Transverse colon (tissue), 4 donors: Measurements from ENCODE around the gene TRMT112. TPM values are rescaled to one million over a fixed set of nuclear protein-coding genes. Genes with fewer than 3 reads are reported as not detected.

Experiments used
- DNase-seq: peaks from one replicate; pipeline ENCODE4 v3.0.0-alpha.2; 2019
- H3K27ac ChIP-seq, 4 donors: fragments of 200-600 bp; sonication (generic); 2 replicates each; pipeline ENCODE4 v1.5.1; 2016 to 2018; ENCODE audit warnings: inconsistent platforms in 4 of 4
- H3K27me3 ChIP-seq: fragments of 200-600 bp; sonication (generic); 2 replicates; pipeline ENCODE4 v1.5.1; 2017; ENCODE audit warnings: inconsistent platforms
- H3K36me3 ChIP-seq, 4 donors: fragments of 200-600 bp; sonication (generic); 2 replicates each; pipeline ENCODE4 v1.5.1; 2017 to 2019; ENCODE audit warnings: inconsistent platforms in 4 of 4
- H3K4me1 ChIP-seq, 4 donors: fragments of 200-600 bp; sonication (generic); 2 replicates each; pipeline ENCODE4 v1.5.1; 2017 to 2020; ENCODE audit warnings: inconsistent platforms in 4 of 4
- H3K4me3 ChIP-seq, 4 donors: fragments of 200-600 bp; sonication (generic); 1 replicate in 1 of 4; 2 replicates in 3 of 4; pipeline versions ENCODE4 v1.5.1 to v1.6.1; 2017 to 2019; ENCODE audit warnings: inconsistent platforms in 4 of 4
- H3K9me3 ChIP-seq, 2 donors: fragments of 200-600 bp; sonication (generic); 2 replicates each; pipeline ENCODE4 v1.5.1; 2017 to 2019; ENCODE audit warnings: inconsistent platforms in 2 of 2
- CTCF ChIP-seq, 5 experiments: fragments of 200-600 bp in 3 of 5; fragments of 450-650 bp in 2 of 5; sonication (generic) in 3 of 5; IDR thresholded peaks; 1 replicate in 2 of 5; 2 replicates in 3 of 5; pipeline ENCODE4 v1.5.1; 2016 to 2017; ENCODE audit warnings: antibody characterized with exemption in 5 of 5, inconsistent platforms in 3 of 5, mild to moderate bottlenecking in 2 of 5, moderate library complexity in 1 of 5
- EP300 ChIP-seq: sonication (generic); formaldehyde crosslinking; IDR thresholded peaks from one replicate; pipeline ENCODE4 v1.6.1; 2017; ENCODE audit warnings: antibody characterized with exemption, low read depth
- POLR2A ChIP-seq: fragments of 450-650 bp; IDR thresholded peaks from one replicate; pipeline ENCODE4 v1.6.1; 2016; ENCODE audit warnings: antibody characterized with exemption, mild to moderate bottlenecking, moderate library complexity
- POLR2AphosphoS5 ChIP-seq, 3 donors: sonication (generic); formaldehyde crosslinking; IDR thresholded peaks; one replicate each; pipeline ENCODE4 v1.6.1; 2016; ENCODE audit warnings: antibody characterized with exemption in 3 of 3
- WGBS, 2 donors: methylation state at CpG; one replicate each; pipeline ENCODE4 v1.1.5; 2018; ENCODE audit warnings: low coverage in 1 of 2; 5-methylcytosine and 5-hydroxymethylcytosine counted together
- in situ Hi-C, 4 donors: fragments of 200-750 bp; cut with MboI; loops; one replicate each; pipeline versions ENCODE4 v1.15.0 to v1.15.1; 2017; ENCODE audit warnings: low sequenced_read_pairs in 3 of 4, low pct_ligation_motif_present in 1 of 4, low pct_unique_long_range_greater_than_20kb in 1 of 4
- intact Hi-C: fragments of 100-400 bp; cut with DNase I; formaldehyde crosslinking; loops from one replicate; pipeline ENCODE4 v1.15.1; 2023; ENCODE audit warnings: low total_unique reads
- total RNA-seq, 4 donors: library from RNA; depleted of rRNA; stranded (reverse); fragments of >200 nt; gene quantifications; one replicate each; pipeline ENCODE4 v1.1.0, GENCODE V29; 2016

TRMT112 gene
- total RNA-seq, 4 donors from 2014 or later, result 59.1 to 99.9 (median 82.7) TPM

- peak overlapping the region; percentile 76 to 84 (median 82) for H3K27ac ChIP-seq
- H3K4me1 ChIP-seq, result peaks cover 7 to 31% (median 24%) of the 10 kb centered on the region in 4 donors
- WGBS, 2 donors, result 68 to 80% methylated on average over 2 to 28 of the region's 29 CpGs
- TF ChIP-seq CTCF (IDR thresholded peaks at IDR 0.05) (no peak), EP300 (no peak), POLR2A (no peak), POLR2AphosphoS5 (IDR thresholded peaks at IDR 0.05) (no peak)
- DNase-seq, result no peak
- H3K36me3 ChIP-seq, result no peaks in the 10 kb centered on the region
- in situ Hi-C loops (no loop called here), intact Hi-C loops (no loop called here)
- H3K4me3 ChIP-seq, result peak overlapping the region in 3 of 4 donors; percentile 12 to 42 (median 22)
- no peaks in the 10 kb centered on the region for H3K9me3 ChIP-seq
- no peaks in the 10 kb centered on the region for H3K27me3 ChIP-seq
These were observed 25.7 kb upstream of the TRMT112 start for GRCh38 chr11:64342869-64343745.

- H3K27ac ChIP-seq, result peak overlapping the region; percentile 76 to 84 (median 82)
- H3K27me3 ChIP-seq, result no peaks in the 10 kb centered on the region
- H3K4me1 ChIP-seq, result peaks cover 7 to 31% (median 24%) of the 10 kb centered on the region in 4 donors
- no peaks in the 10 kb centered on the region for H3K36me3 ChIP-seq
- intact Hi-C loops, result no loop called here
- WGBS, 2 donors, result 19% methylated on average over 47 of the region's 55 CpGs; no CpG with 5 or more reads in 1 of the 2 donors
- H3K9me3 ChIP-seq, result no peaks in the 10 kb centered on the region
- peak; percentile 40 to 87 (median 52) for TF ChIP-seq CTCF (IDR thresholded peaks at IDR 0.05)
- TF ChIP-seq POLR2AphosphoS5 (IDR thresholded peaks at IDR 0.05), result peak; percentile 50 to 92 (median 80)
- peak; percentile 80 for TF ChIP-seq POLR2A
- no peak for TF ChIP-seq EP300
- in situ Hi-C loops, result no loop called here
- H3K4me3 ChIP-seq, result peak overlapping the region; percentile 12 to 42 (median 17)
- peak; percentile 96 for DNase-seq
These were observed 24.8 kb upstream of the TRMT112 start for GRCh38 chr11:64341851-64342791.

GRCh38 chr11:64341429-64341828 lies 24.1 kb upstream of the TRMT112 start:
- 50% methylated on average over 21 of the region's 21 CpGs; no CpG with 5 or more reads in 1 of the 2 donors for WGBS, 2 donors
- Histone ChIP-seq H3K27me3 (no peaks in the 10 kb centered on the region), H3K27ac (peak overlapping the region in 3 of 4 donors; percentile 50 to 84 (median 62)), H3K9me3 (no peaks in the 10 kb centered on the region), H3K4me1 (peaks cover 7 to 31% (median 24%) of the 10 kb centered on the region in 4 donors), H3K36me3 (no peaks in the 10 kb centered on the region), H3K4me3 (peak overlapping the region in 1 of 4 donors; percentile 20)
- intact Hi-C loops, result no loop called here
- DNase-seq, result no peak
- in situ Hi-C loops, result no loop called here
- no peak for TF ChIP-seq POLR2AphosphoS5 (IDR thresholded peaks at IDR 0.05)
- TF ChIP-seq CTCF (IDR thresholded peaks at IDR 0.05), result no peak
- no peak for TF ChIP-seq EP300
- no peak for TF ChIP-seq POLR2A
